ENCODE measurements around the gene SDF2.

SDF2 gene, protein sequence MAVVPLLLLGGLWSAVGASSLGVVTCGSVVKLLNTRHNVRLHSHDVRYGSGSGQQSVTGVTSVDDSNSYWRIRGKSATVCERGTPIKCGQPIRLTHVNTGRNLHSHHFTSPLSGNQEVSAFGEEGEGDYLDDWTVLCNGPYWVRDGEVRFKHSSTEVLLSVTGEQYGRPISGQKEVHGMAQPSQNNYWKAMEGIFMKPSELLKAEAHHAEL

DNA sequence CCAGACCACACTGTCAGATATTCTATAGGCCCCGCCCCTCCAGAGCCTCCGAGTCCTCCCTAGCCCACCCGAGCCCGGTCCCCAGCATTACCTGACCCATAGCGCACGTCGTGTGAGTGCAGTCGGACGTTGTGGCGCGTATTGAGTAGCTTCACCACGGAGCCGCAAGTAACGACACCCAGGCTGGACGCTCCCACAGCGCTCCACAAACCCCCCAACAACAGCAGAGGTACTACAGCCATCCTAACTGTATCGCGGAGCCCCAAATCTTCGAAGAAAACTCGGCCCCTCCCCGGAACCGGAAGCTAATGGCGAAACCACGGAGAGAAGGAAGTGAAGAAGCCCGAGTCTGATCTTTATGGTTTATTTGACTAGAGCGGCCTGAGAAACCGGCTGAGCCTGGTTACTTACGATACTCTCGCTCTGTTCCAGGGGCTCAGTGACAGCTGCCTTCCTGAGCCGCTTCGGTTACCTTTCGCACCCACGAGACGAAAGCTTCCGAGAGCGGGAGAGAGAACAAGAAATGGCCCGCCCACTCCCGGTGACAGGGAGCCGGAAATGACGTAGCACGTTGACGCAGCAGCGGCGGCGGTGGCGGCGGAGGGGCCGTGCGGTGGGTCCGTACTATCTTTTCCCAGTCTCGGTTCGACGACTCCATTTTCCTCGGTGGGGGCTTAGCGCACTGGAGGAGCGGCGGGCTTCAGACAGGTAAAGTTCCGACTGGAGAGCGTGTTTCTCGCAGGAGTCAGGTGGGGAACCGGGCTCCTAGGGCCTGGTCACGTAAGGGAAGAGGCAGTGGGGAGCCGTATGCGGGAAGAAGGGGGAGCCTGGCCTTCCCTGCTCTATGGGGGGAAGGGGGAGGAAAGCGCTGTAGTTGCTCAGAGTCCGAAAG, at the start of gene SDF2, which contains the start of gene SUPT6H:
SDF2 (minus strand) TSS at position 272 of the 892 bp plus-strand sequence; CDS start at position 242, 30 bp downstream.
SUPT6H (plus strand) TSS at position 571 of the 892 bp plus-strand sequence. CDS start 11,197 bp downstream, outside the sequence.
- peak; percentile 92 for DNase-seq (ENCODE audit: low read depth)

GRCh38 chr17:28710861-28711722, 49.4 kb upstream of the SDF2 start:
- DNase-seq (ENCODE audit: low read depth), result peak; percentile 81

- no peak for DNase-seq (ENCODE audit: low read depth)
Observed at GRCh38 chr17:28707339-28707720, 45.6 kb upstream of the SDF2 start.

GRCh38 chr17:28706471-28707338, 45.0 kb upstream of the SDF2 start:
- no peak for DNase-seq (ENCODE audit: low read depth)

- no peak for DNase-seq (ENCODE audit: low read depth)
Observed at GRCh38 chr17:28705728-28706334, 44.1 kb upstream of the SDF2 start.

GRCh38 chr17:28705074-28705659, 43.5 kb upstream of the SDF2 start:
- no peak for DNase-seq (ENCODE audit: low read depth)

DNA sequence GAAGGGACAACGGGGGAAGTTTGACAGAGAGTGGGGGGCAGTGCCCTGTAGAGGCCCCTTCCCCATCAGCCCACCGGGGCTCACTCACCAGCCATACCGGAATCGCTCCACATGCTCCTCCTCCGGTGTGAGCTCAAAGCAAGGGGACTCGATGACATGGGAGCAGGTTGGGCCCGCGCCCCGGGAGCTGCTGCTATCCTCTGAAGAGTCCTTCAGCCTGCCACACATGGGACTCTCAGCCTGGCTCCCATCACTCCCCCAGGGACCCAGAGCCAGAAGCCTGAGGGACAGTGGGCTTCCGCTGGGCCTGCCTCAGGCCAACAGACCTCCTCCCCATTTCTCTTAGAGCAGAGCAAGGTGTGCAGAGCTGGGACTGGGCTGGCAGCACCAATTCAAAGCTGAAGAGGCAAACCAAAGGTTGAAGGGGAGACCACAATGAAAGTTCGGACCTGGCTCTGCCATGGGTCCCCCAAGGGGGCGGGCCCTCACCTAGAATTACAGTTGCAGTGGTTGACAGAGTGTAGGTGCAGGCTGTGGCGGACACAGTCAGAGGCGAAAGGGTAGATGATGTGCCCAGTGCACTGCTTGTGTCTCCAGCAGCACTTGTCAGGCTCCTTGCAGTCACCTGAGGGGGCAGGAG, 42.6 kb upstream of the SDF2 start:
- DNase-seq (ENCODE audit: low read depth), result no peak

GRCh38 chr17:28703552-28704218, 42.0 kb upstream of the SDF2 start:
- DNase-seq (ENCODE audit: low read depth), result no peak

DNA sequence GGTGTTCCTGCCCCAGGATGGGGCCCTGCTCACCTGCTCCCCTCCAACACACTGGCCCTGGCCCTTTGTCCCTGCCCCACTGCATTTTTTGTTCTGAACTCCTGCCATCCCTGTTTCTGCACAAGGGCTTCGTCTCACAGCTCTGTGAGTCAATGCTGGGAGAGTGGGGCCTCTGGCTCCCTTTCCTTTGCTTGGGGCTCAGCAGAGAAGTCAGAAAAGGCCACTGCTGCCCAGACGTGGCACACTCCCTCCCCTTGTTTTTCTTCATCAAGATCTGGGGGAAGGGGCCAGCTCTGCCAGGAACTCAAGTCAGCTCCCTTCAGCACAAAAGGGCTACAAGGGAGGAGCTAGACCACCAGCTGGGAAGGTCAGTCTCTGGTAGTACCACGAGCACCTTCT, 41.0 kb upstream of the SDF2 start:
- no peak for DNase-seq (ENCODE audit: low read depth)

DNA sequence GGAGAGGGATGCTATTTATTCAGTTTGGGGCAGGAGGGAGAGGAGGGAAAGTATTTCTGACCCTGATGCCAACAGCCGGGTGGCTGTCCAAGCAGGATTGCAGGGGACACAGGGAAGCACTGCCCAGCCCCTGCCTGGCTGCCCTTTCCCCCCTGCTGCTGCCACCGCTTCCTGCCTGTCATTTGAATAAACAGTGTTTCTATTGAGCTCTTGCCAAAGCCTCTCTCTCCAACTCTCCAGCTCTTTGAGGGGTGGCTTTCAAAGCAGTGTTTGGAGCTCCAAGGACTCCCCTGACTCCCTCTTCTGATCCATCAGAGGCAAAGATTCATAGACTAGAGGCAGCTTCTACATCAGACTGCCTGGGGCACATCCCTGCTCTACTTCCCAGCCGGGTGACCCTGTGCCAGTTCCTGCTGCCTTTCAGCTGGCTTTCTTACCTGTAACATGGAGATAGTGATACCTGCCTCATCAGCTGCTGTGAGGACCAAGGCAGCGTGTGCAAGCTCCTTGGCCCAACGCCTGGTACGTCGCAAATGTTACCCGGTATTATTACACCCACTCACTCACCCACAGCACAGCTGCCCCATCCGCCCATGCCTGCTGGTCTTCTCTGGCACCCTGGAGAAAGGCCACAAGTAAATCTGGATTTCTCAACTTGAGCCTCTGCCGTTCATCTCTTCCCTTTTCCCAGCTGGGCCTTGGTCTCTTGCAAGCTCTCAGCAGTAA, 40.5 kb upstream of the SDF2 start:
- no peak for DNase-seq (ENCODE audit: low read depth)

GRCh38 chr17:28700830-28701492, 39.3 kb upstream of the SDF2 start:
- DNase-seq (ENCODE audit: low read depth), result no peak

GRCh38 chr17:28700278-28700677, 38.6 kb upstream of the SDF2 start:
- DNase-seq (ENCODE audit: low read depth), result no peak

DNA sequence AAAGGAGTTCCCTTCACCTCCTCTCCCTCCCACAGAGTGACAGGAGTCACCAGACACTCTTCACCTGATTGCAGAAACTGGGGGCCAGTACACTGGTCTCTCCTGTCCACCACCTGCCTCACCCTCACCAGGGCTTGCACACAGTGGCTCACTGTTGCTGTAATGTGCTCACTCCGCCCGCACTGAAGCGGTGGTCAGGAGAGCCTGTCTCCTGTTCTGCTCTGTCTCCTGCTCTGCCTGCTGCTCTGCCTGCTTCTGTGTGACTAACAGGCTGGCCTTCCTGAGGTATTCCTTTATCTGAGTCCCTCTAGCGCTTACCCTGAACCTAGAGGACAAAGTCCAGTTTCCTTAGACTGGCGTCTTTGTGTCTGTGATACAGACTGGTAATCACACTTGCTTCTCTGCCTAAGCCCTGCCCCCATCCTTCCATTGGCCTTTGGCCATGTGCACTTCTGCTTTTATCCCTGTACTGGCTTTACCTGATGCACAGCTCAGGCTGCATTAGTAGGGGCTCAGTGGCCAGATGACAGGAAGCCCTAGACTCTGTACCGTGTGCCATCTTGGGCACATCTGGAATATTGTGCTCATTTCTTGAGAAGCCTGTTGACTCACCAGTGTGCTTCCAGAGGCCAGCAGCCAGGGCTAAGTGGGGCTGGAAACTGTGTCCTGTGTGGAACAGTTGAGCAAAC, 36.7 kb upstream of the SDF2 start:
- DNase-seq (ENCODE audit: low read depth), result no peak

DNA sequence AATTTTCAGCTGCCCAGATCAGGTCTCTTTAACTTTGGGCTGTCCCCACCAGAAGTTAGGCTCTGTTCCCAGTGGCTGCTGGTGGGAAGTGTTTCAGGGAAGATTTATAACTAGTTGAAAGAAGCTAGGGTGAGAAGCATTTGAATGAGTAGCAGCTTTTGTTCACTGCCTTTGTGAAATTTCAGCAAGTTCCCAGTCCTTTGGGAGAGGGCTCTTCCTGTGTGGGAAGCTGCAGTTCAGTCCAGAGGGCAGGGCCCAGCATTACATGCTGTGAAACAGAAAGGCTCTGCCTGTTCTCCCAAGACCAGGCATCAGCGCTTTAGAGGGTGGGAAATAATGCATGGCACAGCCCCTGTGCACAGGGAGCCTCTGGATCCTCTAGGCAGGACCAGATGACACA, 32.2 kb upstream of the SDF2 start:
- no peak for DNase-seq (ENCODE audit: low read depth)

GRCh38 chr17:28689011-28689410, 27.3 kb upstream of the SDF2 start:
- no peak for DNase-seq (ENCODE audit: low read depth)

- DNase-seq (ENCODE audit: low read depth), result no peak
Observed at GRCh38 chr17:28688481-28688880, 26.8 kb upstream of the SDF2 start.

DNA sequence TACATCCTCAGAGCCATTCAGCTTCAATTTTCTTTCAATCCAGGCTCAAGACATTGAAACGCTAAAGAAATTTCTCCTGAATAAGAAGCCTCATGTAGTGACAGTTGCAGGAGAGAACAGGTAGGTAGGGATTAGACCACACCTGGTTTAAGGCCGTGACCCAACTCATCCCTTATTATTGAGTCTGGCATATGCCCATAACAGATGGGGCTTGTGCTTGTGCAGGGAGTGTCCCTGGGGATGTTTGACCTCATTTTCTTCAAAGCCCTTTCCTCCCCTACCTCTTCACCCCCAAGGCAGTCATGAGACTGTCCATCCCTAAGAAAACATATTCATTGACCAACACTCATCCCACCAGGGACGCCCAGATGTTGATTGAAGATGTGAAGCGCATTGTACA, 24.6 kb upstream of the SDF2 start:
- no peak for DNase-seq (ENCODE audit: low read depth)

DNA sequence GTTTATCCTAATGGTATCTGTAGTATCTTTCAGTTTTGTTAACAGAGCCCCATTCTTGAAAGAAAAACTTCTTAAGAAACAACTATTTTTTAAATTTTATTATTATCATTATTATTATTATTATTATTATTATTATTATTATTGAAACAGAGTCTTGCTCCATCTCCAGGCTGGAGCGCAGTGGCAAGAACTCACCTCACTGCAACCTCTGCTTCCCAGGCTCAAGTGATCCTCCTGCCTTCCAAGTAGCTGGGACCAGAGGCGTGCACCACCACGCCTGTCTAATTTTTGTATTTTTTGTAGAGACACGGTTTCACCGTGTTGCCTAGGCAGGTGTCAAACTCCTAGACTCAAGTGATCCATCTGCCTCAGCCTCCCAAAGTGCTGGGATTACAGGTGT, 23.7 kb upstream of the SDF2 start:
- no peak for DNase-seq (ENCODE audit: low read depth)

Measured in activated T-helper 9 cell treated with anti-CD3 and anti-CD28 coated beads, Interleukin-2, amount 50 U/mL, for 16 hours (primary cell).